HepG2 (cell line): Measurements from ENCODE around the gene SRSF2. TPM values are rescaled to one million over a fixed set of nuclear protein-coding genes. Genes with fewer than 3 reads are reported as not detected.

Experiments
- ATF7-NPFF ChIP-seq: sonication (generic); formaldehyde crosslinking; IDR thresholded peaks from 2 replicates; pipeline ENCODE4 v1.8.1; 2023; ENCODE audit warnings: mild to moderate bottlenecking, low read depth, missing genetic modification reagents, moderate library complexity
- BCLAF1 ChIP-seq: fragments of 450-650 bp; IDR thresholded peaks from 2 replicates; pipeline ENCODE4 v1.6.1; 2017; ENCODE audit warnings: mild to moderate bottlenecking
- BHLHE40 ChIP-seq: IDR thresholded peaks from 2 replicates; pipeline ENCODE4 v1.6.1; 2011; ENCODE audit warnings: low read length, improper control_type of control experiment
- CBFB ChIP-seq: sonication (generic); formaldehyde crosslinking; IDR thresholded peaks from 2 replicates; pipeline ENCODE4 v1.4.0; 2020; ENCODE audit warnings: missing genetic modification reagents
- GABPB1 ChIP-seq: IDR thresholded peaks from 2 replicates; pipeline ENCODE4 v1.6.1; 2016; ENCODE audit warnings: mild to moderate bottlenecking, missing genetic modification reagents, moderate library complexity, missing compliant biosample characterization
- GATAD2A ChIP-seq: IDR thresholded peaks from 2 replicates; pipeline ENCODE4 v1.6.1; 2016
- GFI1 ChIP-seq: sonication (generic); formaldehyde crosslinking; IDR thresholded peaks from 2 replicates; pipeline ENCODE4 v1.5.0; 2020; ENCODE audit warnings: missing genetic modification reagents, mild to moderate bottlenecking, borderline replicate concordance
- HNF4A ChIP-seq: sonication (generic); formaldehyde crosslinking; IDR thresholded peaks from 2 replicates; pipeline ENCODE4 v1.4.0; 2020; ENCODE audit warnings: missing genetic modification reagents
- HOXA5 ChIP-seq: sonication (generic); formaldehyde crosslinking; IDR thresholded peaks from 2 replicates; pipeline ENCODE4 v1.4.0; 2020; ENCODE audit warnings: missing genetic modification reagents
- KAT7 ChIP-seq: IDR thresholded peaks from 2 replicates; pipeline ENCODE4 v1.6.1; 2018; ENCODE audit warnings: borderline replicate concordance, missing compliant biosample characterization
- KLF16 ChIP-seq, 2 experiments: sonication (generic) in 1 of 2; formaldehyde crosslinking in 1 of 2; IDR thresholded peaks; 2 replicates each; pipeline versions ENCODE4 v1.6.1 to v1.8.0; 2016 to 2023; ENCODE audit warnings: missing genetic modification reagents in 2 of 2, missing compliant biosample characterization in 1 of 2
- LRRFIP1 ChIP-seq: sonication (generic); formaldehyde crosslinking; conservative IDR thresholded peaks from 2 replicates; pipeline ENCODE4 v1.4.0; 2020; ENCODE audit warnings: missing genetic modification reagents
- PITX1 ChIP-seq: sonication (generic); formaldehyde crosslinking; IDR thresholded peaks from 2 replicates; pipeline ENCODE4 v1.5.1; 2020; ENCODE audit warnings: mild to moderate bottlenecking, missing genetic modification reagents
- SMAD9 ChIP-seq: sonication (generic); formaldehyde crosslinking; IDR thresholded peaks from 2 replicates; pipeline ENCODE4 v1.5.1; 2020; ENCODE audit warnings: mild to moderate bottlenecking, missing genetic modification reagents
- TBX3 ChIP-seq: fragments of 450-650 bp; IDR thresholded peaks from 2 replicates; pipeline ENCODE4 v1.6.1; 2017; ENCODE audit warnings: antibody characterized with exemption, mild to moderate bottlenecking, inconsistent platforms, borderline replicate concordance
- THAP7 ChIP-seq: sonication (generic); formaldehyde crosslinking; IDR thresholded peaks from 2 replicates; pipeline ENCODE4 v1.8.1; 2023; ENCODE audit warnings: mild to moderate bottlenecking, missing genetic modification reagents
- ZFP90 ChIP-seq: sonication (generic); formaldehyde crosslinking; IDR thresholded peaks from 2 replicates; pipeline ENCODE4 v1.8.0; 2022; ENCODE audit warnings: missing genetic modification reagents, mild to moderate bottlenecking, inconsistent platforms, borderline replicate concordance
- ZNF101 ChIP-seq: sonication (generic); formaldehyde crosslinking; IDR thresholded peaks from 2 replicates; pipeline ENCODE4 v1.4.0; 2020; ENCODE audit warnings: mild to moderate bottlenecking, low read depth, missing genetic modification reagents, borderline replicate concordance
- ZNF160 ChIP-seq: sonication (generic); formaldehyde crosslinking; IDR thresholded peaks from 2 replicates; pipeline ENCODE4 v1.8.0; 2022; ENCODE audit warnings: mild to moderate bottlenecking, inconsistent platforms, missing genetic modification reagents
- ZNF30 ChIP-seq: sonication (generic); formaldehyde crosslinking; IDR thresholded peaks from 2 replicates; pipeline ENCODE4 v1.5.0; 2020; ENCODE audit warnings: mild to moderate bottlenecking, missing genetic modification reagents
- ZNF451 ChIP-seq: sonication (generic); formaldehyde crosslinking; IDR thresholded peaks from 2 replicates; pipeline ENCODE4 v1.5.0; 2020; ENCODE audit warnings: mild to moderate bottlenecking, missing genetic modification reagents
- ZNF709 ChIP-seq: sonication (generic); formaldehyde crosslinking; IDR thresholded peaks from 2 replicates; pipeline ENCODE4 v1.5.0; 2020; ENCODE audit warnings: mild to moderate bottlenecking, missing genetic modification reagents
- ZNF839 ChIP-seq: sonication (generic); formaldehyde crosslinking; IDR thresholded peaks from 2 replicates; pipeline ENCODE4 v1.4.0; 2020; ENCODE audit warnings: missing genetic modification reagents, mild to moderate bottlenecking, borderline replicate concordance
- polyA plus RNA-seq, 8 experiments: library from polyadenylated mRNA; depleted of rRNA in 3 of 8; stranded (reverse) in 7 of 8; unstranded in 1 of 8; fragments of >200 nt; fragmentation: Illumina TruSeq in 4 of 8; extraction: Trizol in 4 of 8; gene quantifications; 2 replicates each; pipeline versions ENCODE4 v1.2.1 to v1.2.3, GENCODE V29; 2011 to 2016; ENCODE audit warnings: low read depth in 4 of 8, missing spikeins in 1 of 8, mixed read lengths in 1 of 8; ENCODE audit not compliant: insufficient read depth in 1 of 8
- total RNA-seq, 5 experiments: library from RNA; depleted of rRNA; stranded (reverse); fragments of >200 nt; fragmentation: Illumina TruSeq; extraction: Trizol; gene quantifications; 2 replicates each; pipeline ENCODE4 v1.2.3, GENCODE V29; 2016; ENCODE audit warnings: low read depth in 1 of 5

The SRSF2 gene
- total and polyA plus RNA-seq, 2 of the 13 experiments (the other 11 are each of a cell fraction or from before 2014, with no cell fraction given) = 306 to 319 TPM

- TF ChIP-seq LRRFIP1 (CRISPR knock-in tag) (no peak), ZNF709 (CRISPR knock-in tag) (peak; percentile 81), TBX3 (no peak), HOXA5 (peak; percentile 36; the same call in 1 of the 2 replicates), GABPB1 (0 out of 2 replicates have a peak, but pooled peaks have one; percentile 8), ZFP90 (CRISPR knock-in tag) (peak; percentile 37; the same call in 1 of the 2 replicates), PITX1 (CRISPR knock-in tag) (0 out of 2 replicates have a peak, but pooled peaks have one; percentile 18), ZNF101 (CRISPR knock-in tag) (no peak), BCLAF1 (no peak), KLF16 (CRISPR knock-in tag; IDR thresholded peaks at IDR 0.05) (no peak), ZNF30 (no peak), THAP7 (CRISPR knock-in tag) (0 out of 2 replicates have a peak, but pooled peaks have one; percentile 53), CBFB (CRISPR knock-in tag) (peak; percentile 60), BHLHE40 (no peak), ZNF160 (CRISPR knock-in tag) (no peak), GATAD2A (CRISPR knock-in tag) (no peak), SMAD9 (CRISPR knock-in tag) (no peak), HNF4A (CRISPR knock-in tag) (no peak), ZNF451 (CRISPR knock-in tag) (peak; percentile 40; the same call in 1 of the 2 replicates), KAT7 (no peak), ATF7-NPFF (no peak; the same call in none of the 2 replicates), GFI1 (CRISPR knock-in tag) (no peak), ZNF839 (CRISPR knock-in tag) (no peak)
These were observed 616 bp downstream of the SRSF2 start (continued) for GRCh38 chr17:76736349-76737081.
